Hepatocyte (in vitro differentiated cells): Measurements from ENCODE around the gene MAN1B1.

Source experiments
- EZH2 ChIP-seq: fragments of 200-600 bp; sonication (generic); IDR thresholded peaks from 2 replicates; pipeline ENCODE4 v1.6.1; 2016; ENCODE audit warnings: antibody characterized with exemption, mild to moderate bottlenecking, borderline replicate concordance
- TF ChIP-seq, protein P1 (sequence below): fragments of 200-600 bp; sonication (generic); IDR thresholded peaks from 2 replicates; pipeline ENCODE4 v1.5.1; 2016; ENCODE audit warnings: antibody characterized with exemption, mild to moderate bottlenecking; ENCODE audit not compliant: poor library complexity

DNA sequence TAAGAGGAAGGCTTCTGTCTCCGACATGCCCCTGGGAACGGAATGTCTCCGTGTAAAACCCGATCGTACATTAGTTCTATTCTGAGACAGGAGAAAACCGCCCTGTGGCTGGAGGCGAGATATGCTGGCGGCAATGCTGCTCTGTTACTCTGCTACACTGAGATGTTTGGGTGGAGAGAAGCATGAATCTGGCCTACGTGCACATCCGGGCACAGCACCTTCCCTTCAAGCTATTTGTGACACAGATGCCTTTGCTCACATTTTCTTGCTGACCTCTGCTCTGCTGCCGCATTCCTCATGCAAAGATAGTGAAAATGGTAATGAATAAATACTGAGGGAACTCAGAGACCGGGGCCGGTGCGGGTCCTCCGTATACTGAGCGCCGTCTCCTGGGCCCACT is 29.9 kb downstream of the MAN1B1 start:
- TF ChIP-seq, protein P1, sequence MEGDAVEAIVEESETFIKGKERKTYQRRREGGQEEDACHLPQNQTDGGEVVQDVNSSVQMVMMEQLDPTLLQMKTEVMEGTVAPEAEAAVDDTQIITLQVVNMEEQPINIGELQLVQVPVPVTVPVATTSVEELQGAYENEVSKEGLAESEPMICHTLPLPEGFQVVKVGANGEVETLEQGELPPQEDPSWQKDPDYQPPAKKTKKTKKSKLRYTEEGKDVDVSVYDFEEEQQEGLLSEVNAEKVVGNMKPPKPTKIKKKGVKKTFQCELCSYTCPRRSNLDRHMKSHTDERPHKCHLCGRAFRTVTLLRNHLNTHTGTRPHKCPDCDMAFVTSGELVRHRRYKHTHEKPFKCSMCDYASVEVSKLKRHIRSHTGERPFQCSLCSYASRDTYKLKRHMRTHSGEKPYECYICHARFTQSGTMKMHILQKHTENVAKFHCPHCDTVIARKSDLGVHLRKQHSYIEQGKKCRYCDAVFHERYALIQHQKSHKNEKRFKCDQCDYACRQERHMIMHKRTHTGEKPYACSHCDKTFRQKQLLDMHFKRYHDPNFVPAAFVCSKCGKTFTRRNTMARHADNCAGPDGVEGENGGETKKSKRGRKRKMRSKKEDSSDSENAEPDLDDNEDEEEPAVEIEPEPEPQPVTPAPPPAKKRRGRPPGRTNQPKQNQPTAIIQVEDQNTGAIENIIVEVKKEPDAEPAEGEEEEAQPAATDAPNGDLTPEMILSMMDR = no peak
- no peak for TF ChIP-seq EZH2
